HG02938 (cell line): Measurements from ENCODE around the gene L3MBTL4.

Experiments
- ATAC-seq: cut with Tn5 transposase; IDR thresholded peaks from one replicate; pipeline ENCODE4 v1.9.1; 2021; ENCODE audit warnings: mild to moderate bottlenecking, moderate library complexity; ENCODE audit not compliant: unreplicated experiment

The L3MBTL4 gene

DNA sequence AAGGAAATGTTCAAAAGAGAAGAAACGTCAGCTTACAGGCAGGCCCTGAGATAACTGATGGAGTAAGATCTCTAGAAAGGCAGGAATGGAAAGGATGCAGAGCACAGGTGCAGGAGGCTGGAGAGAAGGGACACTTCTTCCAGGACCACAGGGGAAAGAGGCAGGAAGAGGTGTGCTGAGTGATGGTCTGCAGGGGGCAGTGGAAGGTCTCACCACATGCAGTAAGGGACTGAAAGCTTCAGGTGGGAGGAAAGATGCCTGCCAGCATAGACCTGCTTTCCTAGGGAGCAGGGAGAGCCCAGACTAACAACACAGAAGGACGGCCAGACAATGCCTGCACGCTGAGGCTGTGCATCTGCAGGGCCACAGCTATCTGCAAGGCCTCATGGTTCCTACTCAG is 156.8 kb downstream of the L3MBTL4 start:
- ATAC-seq: no peak

DNA sequence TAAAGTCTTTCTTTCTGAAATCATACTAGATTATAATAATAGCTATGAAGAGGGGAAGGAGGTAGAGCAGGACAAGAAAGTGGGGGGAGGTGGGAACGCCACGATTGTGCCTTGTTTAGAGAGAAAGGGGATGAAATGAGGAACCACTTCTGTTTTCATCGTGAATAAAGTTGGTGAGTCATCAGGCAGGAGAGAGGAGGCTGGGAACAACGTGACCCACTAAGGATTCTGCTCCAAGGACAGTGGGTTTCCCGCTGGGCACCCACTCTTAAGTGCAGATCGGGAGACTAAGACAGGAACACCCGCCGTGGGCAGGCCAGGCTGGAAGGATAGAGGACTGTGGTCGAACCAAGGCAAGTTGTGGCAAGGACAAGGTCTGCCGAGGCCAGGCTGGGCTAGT is 158.2 kb downstream of the L3MBTL4 start:
- no peak for ATAC-seq

DNA sequence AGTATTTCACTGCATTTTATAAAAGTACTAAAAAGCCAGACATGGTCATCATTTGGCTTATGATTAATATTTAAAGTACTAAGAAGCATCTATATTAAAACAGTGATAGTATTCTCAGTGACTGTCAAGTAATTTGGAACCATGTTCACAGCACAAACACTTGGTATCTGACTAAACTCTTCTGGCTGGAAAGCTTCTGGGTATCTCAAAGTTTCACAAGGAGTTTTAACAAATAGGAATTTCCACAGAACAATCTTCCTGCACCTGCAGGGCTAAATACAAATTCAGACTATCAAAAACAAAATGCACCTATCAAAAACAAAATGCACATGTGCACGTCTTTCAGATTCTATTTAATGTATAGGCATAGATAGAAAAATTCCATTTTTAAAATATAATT is 158.8 kb downstream of the L3MBTL4 start:
- ATAC-seq: no peak

DNA sequence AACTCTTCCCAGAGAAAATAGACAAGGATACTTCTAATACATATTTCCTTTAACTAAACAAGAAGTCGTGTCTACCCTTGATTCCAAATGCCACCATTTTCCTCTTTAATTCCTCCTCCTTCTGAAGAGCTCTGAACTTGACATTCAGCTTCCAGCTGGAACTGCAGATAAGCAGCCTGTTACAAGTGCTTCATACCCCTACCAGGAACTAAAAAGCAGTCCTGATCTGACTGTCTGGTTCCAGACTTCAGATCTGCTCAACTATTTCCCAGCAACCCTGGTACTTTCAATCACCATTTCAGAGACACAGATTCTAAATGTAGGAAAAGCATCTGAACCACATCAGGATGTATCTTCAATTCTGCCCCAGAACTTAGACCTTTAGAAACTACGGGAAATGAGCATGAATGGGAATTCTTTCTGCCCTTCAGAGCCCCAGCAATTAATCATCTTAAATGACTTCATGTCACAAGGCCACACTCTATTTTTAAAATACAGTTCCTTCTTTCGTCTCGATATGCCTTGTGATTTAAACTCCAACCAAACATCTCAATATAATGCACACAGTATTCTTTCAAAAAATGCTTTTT is 159.5 kb downstream of the L3MBTL4 start:
- ATAC-seq: no peak

DNA sequence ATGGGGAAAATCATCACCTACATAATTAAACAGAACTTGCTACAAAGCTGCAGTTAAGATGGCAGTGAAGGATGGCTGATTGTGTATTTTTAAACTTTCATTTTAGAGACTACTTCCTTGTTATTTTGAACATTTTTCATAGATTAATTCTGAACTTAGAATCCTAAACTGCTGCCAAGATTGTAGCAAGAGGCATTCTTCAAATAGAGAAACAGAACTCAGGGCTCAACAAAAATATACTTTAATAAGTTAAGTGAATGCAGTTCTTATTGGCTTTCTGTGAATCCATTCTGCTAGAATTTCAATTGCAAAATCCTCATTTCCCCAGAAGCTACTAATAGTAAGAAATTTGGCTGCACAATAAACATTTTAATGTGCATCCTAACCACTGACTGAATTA is 160.3 kb downstream of the L3MBTL4 start:
- ATAC-seq: no peak

DNA sequence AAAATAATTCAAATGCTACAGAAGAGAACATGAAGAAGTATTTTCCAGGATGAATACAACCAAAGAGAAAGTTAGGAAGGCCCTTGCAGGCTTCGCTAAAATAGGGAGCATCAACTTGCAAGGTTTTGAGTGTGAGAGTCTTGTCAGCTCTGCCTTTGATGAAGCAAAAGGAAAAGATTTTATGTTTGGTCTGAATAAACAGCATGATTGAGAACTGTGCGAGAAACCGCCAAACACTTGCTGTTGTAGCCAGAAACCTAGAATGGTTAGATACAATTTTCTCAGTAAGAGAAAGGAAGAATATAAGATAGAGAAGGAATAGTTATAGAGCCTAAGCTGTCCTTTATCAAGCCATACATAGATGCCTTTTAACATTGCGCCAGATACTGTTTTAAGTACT is 163.6 kb downstream of the L3MBTL4 start:
- no peak for ATAC-seq

DNA sequence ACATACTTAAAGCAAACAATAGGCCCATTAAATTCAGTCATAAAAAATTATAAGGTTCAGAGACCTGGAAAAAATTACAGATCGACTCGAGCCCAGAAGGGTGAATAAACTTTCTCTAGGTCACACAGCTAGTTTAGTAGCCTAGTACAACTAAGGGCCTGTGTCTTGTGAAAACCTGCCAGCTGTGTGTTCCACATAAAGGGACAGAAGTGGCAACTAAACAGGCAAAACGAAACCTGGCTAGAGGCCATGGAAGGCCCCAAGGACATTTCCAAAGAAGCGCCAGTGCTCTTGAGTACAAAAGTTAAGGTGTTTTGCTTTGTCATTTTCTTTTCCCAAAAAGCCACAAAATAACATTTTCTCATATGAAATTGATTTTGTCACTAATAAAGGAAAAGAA is 164.9 kb downstream of the L3MBTL4 start:
- ATAC-seq: no peak

DNA sequence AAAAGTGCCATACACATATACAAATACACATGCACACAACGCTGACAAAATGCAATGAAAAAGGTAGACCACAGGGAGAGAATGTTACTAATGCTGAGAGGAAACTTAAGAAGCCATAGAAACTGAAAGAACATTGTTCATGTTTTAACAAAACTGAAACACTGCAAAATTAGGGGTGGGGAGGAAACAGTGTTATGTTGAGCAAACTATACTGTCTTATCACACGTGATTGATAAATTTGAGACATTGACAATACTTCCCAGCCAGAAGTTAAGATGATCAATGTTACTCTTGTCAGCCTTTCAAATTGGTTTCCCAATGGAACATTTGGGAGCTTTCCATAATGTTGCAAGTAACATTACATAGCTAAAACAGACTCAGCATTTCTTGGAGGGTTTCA is 165.5 kb downstream of the L3MBTL4 start:
- ATAC-seq: peak; percentile 90

DNA sequence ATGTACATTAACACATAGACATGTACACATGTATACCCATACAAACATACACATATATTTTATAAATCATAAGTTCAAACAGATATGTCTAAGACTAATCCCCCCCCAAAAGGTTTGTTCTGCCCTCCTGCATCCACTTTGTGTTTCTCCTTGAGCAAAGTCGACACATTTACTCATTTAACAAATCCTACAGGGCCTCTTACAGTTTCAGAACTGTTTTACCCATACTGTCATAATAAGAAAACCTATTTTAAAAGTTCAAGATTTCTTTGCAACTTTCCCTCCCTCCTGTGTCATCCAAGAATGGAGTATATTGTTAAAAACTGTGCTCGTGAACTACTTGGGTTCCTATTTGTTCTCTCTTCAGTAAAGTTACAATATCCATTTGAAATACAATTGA is 166.7 kb downstream of the L3MBTL4 start:
- ATAC-seq: no peak

DNA sequence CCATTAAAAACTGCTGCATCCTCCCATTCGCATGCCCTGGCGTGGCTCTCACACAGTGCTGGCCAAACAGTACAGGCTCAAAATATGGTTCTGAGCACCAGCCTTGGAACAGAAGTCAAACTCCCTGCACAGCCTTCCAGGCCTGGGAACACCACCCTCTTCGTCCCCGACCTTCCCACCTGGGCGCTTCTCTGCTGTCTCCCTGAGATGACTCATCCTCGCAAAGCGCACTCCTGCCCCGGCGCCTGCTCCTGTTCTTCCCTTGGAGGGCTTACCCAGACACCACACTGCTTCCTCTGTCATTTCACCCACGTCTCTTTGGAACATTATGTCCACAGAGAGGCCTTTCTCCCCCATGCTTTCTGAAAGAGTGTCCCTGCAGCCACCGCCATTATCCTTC is 172.7 kb downstream of the L3MBTL4 start:
- ATAC-seq: no peak

DNA sequence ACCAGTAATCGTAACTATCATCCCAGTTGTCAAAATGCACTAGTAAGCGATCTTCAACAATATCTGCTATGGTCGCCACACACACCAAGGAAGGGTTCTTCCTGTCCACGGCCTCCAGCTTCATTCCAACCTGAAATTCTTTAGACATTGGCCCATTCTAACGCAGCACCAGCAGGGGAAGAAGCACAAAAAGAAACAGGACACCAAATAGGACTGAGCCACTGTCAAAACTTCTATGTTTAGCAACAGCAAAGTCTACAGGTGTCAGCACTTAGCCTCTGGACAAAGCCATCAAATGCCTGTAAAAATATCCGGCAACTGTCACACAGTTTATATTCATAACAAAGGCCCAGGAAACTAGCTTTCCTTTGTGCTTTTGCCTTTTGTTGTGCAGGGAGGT is 175.0 kb downstream of the L3MBTL4 start:
- no peak for ATAC-seq

DNA sequence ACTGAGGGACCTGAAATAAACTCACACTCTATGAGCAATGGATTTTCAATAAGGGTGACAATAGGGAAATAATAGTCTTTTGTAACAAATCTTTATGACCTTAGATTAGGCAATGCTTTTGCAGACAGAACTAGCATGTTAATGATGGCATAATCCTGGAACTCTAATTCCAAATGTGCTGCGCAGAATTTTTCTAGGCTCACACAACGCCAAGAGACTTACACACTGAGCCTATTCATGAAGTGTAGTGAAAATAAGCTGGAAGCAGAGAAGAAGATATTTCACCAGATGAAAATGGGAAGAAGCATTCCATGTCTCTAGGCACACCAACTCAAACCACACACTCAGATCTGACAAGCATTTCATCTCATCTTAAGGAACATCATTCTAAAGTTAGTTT is 178.5 kb downstream of the L3MBTL4 start:
- no peak for ATAC-seq

DNA sequence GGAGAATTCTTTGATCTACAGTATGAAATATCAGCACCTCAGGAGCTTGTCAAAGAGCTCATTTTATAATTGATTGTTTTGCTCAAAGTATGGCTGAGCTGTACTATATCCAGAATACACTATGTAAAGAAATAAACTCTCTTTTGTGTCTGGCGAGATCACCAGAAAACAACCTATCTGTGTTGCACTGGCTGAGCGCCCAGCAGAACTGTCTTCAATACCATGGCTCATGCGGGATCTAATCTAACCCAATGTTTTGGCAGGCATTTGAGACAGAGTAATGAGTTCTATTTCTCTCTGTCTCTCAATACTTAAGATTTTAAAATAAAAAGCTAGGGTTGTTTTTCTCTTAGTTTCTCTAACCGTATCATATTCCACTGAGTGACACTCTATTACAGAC is 192.4 kb downstream of the L3MBTL4 start:
- ATAC-seq: no peak

DNA sequence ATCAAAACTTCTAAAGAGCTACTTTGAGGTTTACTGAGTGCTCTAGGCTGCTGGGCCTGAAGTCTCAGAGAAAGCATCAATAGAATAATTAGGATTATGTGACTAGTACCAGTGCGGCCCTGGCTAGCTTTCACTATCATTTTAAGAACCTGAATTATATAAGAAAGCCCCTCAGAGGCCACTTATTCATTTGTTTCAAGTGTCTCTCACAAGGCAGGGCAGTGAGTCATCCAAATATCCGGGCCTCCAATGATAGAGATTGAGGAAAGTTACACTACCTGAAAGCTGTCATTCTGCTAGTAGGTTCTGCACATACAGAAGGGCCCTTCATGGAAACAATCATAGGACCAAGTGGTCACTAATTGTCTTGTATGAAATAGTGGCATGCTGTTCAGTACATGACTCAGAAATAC is 193.1 kb downstream of the L3MBTL4 start:
- no peak for ATAC-seq

DNA sequence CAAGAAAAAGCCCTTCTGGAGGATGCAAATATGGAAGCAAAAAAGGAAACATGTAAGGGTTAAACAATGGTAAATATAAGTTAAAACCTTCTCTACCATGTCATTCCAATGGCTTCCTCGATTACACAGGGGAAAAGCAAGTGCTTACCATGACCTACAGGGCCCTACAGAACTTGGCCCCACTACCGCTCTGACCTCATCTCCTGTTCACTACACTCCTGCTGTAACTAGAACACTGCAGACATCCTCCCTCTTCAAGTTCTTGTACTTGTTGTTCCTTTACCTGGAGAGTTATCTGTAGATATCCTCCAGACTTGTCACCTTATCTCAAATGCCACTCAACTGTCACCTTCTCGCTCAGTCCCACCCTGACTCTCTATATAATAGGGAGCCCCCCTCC is 194.6 kb downstream of the L3MBTL4 start:
- no peak for ATAC-seq

DNA sequence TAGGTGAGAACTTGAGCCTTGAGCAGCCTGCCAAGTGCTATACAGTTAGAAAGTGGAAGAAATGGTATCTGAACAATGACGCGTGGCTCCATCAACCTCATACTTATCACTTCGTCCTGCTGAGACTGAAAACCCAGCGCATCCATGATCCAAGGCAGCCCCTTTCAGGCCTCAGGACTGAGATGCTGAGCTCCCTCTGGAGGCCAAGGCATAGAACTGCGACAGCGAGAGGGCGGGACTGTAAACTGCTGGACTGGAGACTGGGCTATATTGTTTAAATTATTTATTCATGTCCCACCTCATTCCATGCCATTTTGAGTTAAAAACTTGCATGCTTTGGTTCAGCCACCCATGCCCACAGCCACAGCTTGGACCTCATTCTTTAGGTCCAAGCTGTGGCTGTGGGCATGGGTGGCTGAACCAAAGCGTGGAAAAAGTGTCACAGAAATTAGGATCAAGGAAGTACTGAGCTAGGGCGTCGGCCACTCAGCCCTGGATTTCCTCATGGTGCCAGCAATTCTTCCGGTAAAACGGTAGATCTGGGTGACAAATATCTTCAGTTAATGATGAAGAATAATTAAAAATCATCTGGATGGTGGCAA is 195.5 kb downstream of the L3MBTL4 start:
- peak; percentile 62 for ATAC-seq

DNA sequence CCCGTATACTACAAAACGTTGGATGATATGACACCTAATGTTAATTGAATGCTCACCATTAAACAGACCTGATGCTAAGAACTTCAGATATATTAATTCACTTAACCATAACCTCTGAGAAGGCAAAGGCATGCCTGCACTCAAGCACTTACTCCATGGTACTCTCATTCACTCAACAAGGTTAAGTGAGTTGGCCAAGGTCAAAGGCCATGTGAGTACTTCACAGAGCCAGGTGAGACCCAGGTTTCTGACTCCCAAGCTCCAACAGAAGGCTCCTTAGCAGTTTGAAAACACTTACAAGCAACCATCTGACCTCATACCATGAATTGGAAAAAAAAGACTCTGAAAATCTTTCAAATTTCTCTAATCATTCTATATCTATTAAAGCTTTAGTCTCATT is 198.8 kb downstream of the L3MBTL4 start:
- no peak for ATAC-seq

DNA sequence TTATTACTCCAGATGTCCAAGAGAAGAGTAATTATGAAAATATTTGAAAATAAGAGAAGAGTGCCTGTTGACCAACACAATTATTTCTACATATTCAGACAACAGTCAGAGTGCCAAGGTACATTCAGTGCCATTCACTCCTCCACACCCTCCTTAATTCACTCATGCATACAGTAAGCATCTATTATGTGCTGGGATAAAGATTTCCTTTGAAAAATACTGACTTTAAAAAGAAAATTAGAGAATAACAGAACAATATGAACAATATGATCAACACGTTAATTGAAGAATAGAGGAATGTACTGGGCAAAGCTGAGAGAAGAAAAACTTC is 203.6 kb downstream of the L3MBTL4 start:
- ATAC-seq: no peak

DNA sequence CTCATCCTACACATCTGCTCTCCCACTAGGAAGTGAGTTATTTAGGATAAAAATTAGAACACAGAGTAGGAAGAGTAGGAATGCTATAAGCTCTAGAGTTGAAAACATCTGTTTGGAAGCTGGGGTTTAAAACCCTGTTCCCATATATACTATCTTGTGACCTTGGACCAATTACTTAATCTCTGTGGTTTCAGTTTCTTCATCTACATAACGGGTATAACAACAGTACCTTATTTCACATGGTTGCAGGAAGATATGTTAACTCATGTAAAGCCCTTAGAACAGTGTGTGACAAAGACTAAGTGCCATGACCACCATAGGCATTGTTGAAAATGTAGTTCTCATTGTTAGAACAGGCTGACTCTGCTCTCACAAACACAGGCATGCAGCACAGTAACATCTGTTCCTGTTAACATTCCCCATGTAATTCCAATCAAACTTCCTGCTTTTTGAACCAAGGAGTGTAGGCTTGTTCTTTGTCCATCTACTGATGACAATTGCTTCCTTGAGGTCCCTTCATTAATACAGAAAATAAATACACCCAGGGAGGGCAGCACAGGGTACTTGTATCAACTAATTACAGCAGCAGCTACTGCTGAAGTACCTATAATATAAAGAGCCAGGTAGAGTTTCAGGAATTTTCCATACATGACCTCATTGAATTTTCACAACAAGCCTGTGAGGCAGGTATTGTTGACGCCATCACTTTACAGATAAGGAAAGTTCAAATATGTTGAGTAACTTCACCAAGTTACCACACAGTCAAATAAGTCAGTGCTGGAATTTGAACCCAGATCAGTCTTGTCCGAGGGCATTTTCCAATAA is 204.2 kb downstream of the L3MBTL4 start:
- no peak for ATAC-seq

DNA sequence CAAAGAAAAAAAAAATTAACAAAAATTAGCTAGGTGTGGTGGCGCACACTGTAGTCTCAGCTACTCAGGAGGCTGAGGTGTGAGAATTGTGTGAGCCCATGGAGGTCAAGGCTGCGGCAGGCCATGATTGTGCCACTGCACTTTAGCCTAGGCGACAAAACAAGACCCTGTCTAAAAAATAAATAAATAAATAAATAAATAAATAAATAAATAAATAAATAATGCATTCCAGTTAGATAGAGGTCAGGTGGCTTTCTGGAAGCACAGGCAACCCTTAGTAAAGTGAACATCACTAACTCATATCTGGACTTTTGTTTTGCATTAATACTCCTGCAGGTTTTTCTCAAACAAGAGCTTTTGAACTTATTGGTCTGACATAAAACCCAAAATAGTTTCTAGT is 206.8 kb downstream of the L3MBTL4 start:
- no peak for ATAC-seq

DNA sequence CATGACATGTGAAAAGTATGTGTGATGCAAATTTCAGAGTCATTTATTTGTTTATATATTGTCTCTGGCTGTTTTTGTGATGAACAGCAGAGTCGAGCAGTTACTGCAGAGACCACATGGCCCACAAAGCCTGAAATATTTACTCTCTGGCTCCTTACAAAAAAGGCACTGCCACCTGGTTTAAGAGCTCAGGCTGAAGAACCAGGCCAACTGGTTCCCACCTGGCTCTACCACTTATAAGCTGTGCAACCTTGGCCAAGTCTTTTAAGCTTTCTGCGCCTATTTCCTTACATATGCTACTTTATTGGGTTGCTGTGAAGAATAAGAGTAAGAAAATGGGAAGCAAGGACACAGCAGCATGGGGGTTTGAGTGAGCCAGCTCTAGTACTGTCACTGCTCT is 207.6 kb downstream of the L3MBTL4 start:
- no peak for ATAC-seq

DNA sequence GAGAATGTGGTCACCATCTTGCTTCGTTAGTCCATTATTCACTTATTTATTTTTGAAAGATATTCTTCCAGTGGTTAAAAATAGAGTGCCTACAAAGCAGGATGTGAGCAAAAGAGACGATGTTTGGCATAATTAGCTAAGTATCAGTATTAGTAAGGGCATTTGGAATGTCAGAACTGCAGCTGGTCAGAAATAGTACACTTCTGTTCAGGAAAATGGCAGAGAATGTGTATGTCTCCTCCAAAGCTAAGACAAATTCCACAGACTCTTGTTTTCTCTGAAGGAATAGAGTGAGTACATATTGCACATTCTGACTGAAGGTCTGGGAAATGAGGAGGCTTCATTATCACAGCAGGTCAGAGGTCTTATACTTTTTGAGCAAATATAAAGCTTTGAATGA is 209.0 kb downstream of the L3MBTL4 start:
- no peak for ATAC-seq

DNA sequence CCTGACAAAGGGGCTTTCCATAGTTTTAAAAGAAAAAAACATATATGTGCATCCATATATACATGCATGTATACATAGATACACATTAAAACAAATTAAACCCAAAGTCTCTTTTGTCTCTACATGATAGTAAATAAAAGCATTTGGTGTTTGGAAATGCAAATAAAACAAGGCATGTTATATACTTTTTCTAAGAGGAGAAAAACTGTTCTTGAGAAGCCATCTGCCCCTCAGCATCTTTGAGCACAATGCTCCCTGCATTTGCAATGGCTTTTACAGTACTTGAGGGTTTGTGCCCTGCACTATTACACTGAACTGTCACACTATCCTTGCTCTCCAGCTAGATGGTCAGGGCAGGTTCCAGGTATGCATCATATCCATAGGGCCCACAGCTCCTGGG is 210.2 kb downstream of the L3MBTL4 start:
- ATAC-seq: no peak
